Upper lobe of left lung (tissue), 6 donors: Measurements from ENCODE around the gene CAMSAP1. TPM values are rescaled to one million over a fixed set of nuclear protein-coding genes. Genes with fewer than 3 reads are reported as not detected.

Experiments
- ATAC-seq, 2 donors: fragments of 200-7000 bp; cut with Tn5 transposase; one replicate each; pipeline ENCODE4 v1.9.1; 2022; ENCODE audit warnings: mild to moderate bottlenecking in 2 of 2, moderate library complexity in 2 of 2; ENCODE audit not compliant: low FRiP score in 2 of 2
- DNase-seq, 2 donors: peaks; one replicate each; pipeline ENCODE4 v3.0.0-alpha.2; 2019 to 2020
- H3K27ac ChIP-seq, 4 donors: fragments of 200-600 bp; sonication (generic); one replicate each; pipeline ENCODE4 v1.5.1; 2016 to 2019
- H3K27me3 ChIP-seq, 4 donors: fragments of 200-600 bp; sonication (generic); one replicate each; pipeline ENCODE4 v1.5.1; 2017 to 2019
- H3K36me3 ChIP-seq, 4 donors: fragments of 200-600 bp; sonication (generic); one replicate each; pipeline ENCODE4 v1.5.1; 2016 to 2019
- H3K4me1 ChIP-seq, 4 donors: fragments of 200-600 bp; sonication (generic); one replicate each; pipeline ENCODE4 v1.5.1; 2018 to 2019
- H3K4me3 ChIP-seq, 4 donors: fragments of 200-600 bp; sonication (generic); one replicate each; pipeline ENCODE4 v1.5.1; 2017 to 2019; ENCODE audit warnings: mild to moderate bottlenecking in 2 of 4, moderate library complexity in 1 of 4
- H3K9me3 ChIP-seq, 4 donors: fragments of 200-600 bp; sonication (generic); one replicate each; pipeline ENCODE4 v1.5.1; 2018 to 2019
- EP300 ChIP-seq, 4 donors: sonication (generic); formaldehyde crosslinking; IDR thresholded peaks; one replicate each; pipeline ENCODE4 v1.5.1; 2017; ENCODE audit warnings: antibody characterized with exemption in 4 of 4, control low read depth in 2 of 4
- POLR2A ChIP-seq, 4 donors: fragments of 450-650 bp; IDR thresholded peaks; one replicate each; pipeline ENCODE4 v1.5.1; 2016 to 2017; ENCODE audit warnings: antibody characterized with exemption in 4 of 4, mild to moderate bottlenecking in 2 of 4
- POLR2AphosphoS5 ChIP-seq, 2 donors: sonication (generic); formaldehyde crosslinking; IDR thresholded peaks; one replicate each; pipeline ENCODE4 v1.5.1; 2017; ENCODE audit warnings: antibody characterized with exemption in 2 of 2
- WGBS, 2 donors: methylation state at CpG; one replicate each; pipeline ENCODE4 v1.1.5; 2017 to 2018; 5-methylcytosine and 5-hydroxymethylcytosine counted together
- total RNA-seq, 6 donors: library from RNA; depleted of rRNA in 4 of 6; stranded (reverse); fragments of >200 nt in 4 of 6; gene quantifications; one replicate each; pipeline versions ENCODE4 v1.1.0 to v1.2.1, GENCODE V29; 2016 to 2021
- TF ChIP-seq, protein P1 (sequence below), 6 experiments: fragments of 450-650 bp in 4 of 6; fragments of 200-600 bp in 2 of 6; sonication (generic) in 2 of 6; IDR thresholded peaks; one replicate each; pipeline ENCODE4 v1.5.1; 2016 to 2019; ENCODE audit warnings: antibody characterized with exemption in 6 of 6
- donor health status: DM: no; HTN: no; CAD: no; lungs with moderate emphysema.
- donor health status: DM: no; HTN: yes; CAD: no; lungs with severe emphysema.

Gene CAMSAP1
- total RNA-seq, 6 donors from 2014 or later = 29.9 to 39.7 (median 34.1) TPM

DNA sequence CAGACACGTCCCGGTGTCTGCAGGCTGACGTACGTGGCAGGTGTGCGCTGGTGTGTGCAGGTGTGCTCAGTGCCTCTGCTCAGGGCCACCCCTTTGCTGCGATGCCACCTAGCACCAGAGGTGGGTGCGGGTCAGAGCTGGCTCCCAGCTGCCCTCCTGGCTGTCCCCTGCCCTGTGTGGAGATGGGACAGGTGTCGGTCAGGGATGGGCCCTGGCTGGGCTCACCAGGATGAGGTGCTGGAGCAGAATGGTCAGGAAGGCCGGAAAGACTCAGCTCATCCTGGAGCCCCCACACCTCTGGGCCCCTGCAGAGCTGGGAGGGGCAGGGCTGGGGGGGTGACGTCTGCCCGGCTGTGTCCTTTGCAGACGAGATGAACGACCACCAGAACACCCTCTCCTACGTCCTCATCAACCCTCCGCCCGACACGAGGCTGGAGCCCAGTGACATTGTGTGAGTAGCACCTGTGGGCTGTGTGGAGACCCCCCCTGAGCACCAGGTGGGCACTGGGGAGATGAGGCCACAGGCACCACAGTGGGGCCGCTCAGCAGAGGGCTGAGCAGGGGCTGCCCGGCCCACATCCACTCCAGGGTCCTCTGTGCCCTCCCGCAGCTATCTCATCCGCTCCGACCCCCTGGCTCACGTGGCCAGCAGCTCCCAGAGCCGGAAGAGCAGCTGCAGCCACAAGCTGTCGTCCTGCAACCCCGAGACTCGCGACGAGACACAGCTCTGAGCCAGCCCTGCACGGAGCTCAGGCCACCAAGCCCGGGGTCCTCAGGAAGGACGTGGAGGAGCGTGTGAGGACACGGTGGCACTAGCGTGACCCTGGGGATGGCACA, 115.7 kb downstream of the CAMSAP1 start:
- DNase-seq = peak in 1 of 2 donors; percentile 61
- no peaks in the 10 kb centered on the region for H3K4me1 ChIP-seq
- 75 to 95% methylated on average over 11 to 34 of the region's 35 CpGs for WGBS, 2 donors
- ATAC-seq = no peak
- no peaks in the 10 kb centered on the region for H3K27me3 ChIP-seq
- TF ChIP-seq POLR2A (IDR thresholded peaks at IDR 0.05) = no peak
- TF ChIP-seq EP300 (IDR thresholded peaks at IDR 0.05) = no peak
- TF ChIP-seq, protein P1, sequence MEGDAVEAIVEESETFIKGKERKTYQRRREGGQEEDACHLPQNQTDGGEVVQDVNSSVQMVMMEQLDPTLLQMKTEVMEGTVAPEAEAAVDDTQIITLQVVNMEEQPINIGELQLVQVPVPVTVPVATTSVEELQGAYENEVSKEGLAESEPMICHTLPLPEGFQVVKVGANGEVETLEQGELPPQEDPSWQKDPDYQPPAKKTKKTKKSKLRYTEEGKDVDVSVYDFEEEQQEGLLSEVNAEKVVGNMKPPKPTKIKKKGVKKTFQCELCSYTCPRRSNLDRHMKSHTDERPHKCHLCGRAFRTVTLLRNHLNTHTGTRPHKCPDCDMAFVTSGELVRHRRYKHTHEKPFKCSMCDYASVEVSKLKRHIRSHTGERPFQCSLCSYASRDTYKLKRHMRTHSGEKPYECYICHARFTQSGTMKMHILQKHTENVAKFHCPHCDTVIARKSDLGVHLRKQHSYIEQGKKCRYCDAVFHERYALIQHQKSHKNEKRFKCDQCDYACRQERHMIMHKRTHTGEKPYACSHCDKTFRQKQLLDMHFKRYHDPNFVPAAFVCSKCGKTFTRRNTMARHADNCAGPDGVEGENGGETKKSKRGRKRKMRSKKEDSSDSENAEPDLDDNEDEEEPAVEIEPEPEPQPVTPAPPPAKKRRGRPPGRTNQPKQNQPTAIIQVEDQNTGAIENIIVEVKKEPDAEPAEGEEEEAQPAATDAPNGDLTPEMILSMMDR (IDR thresholded peaks at IDR 0.05) = no peak
- TF ChIP-seq POLR2AphosphoS5 (IDR thresholded peaks at IDR 0.05) = no peak
- no peak overlapping the region for H3K4me3 ChIP-seq
- H3K36me3 ChIP-seq = no peaks in the 10 kb centered on the region
- no peaks in the 10 kb centered on the region for H3K9me3 ChIP-seq
- H3K27ac ChIP-seq = no peak overlapping the region

- no peaks in the 10 kb centered on the region for H3K36me3 ChIP-seq
- WGBS, 2 donors = 78 to 80% methylated on average over 11 of the region's 11 CpGs
- no peaks in the 10 kb centered on the region for H3K27me3 ChIP-seq
- no peak overlapping the region for H3K4me3 ChIP-seq
- DNase-seq (peak in 1 of 2 donors; percentile 55), ATAC-seq (no peak)
- H3K4me1 ChIP-seq = no peaks in the 10 kb centered on the region
- H3K9me3 ChIP-seq = no peaks in the 10 kb centered on the region
- H3K27ac ChIP-seq = no peak overlapping the region
- TF ChIP-seq, protein P1 (IDR thresholded peaks at IDR 0.05) = no peak
- TF ChIP-seq POLR2A (IDR thresholded peaks at IDR 0.05) (no peak), EP300 (IDR thresholded peaks at IDR 0.05) (no peak), POLR2AphosphoS5 (IDR thresholded peaks at IDR 0.05) (no peak)
These were observed 116.5 kb downstream of the CAMSAP1 start for GRCh38 chr9:135790850-135791249.

GRCh38 chr9:135790356-135790755, 117.0 kb downstream of the CAMSAP1 start:
- Histone ChIP-seq H3K36me3 (no peaks in the 10 kb centered on the region), H3K27ac (no peak overlapping the region), H3K4me1 (no peaks in the 10 kb centered on the region), H3K9me3 (no peaks in the 10 kb centered on the region), H3K4me3 (no peak overlapping the region), H3K27me3 (no peaks in the 10 kb centered on the region)
- WGBS, 2 donors = 92% methylated on average over 9 of the region's 10 CpGs; no CpG with 5 or more reads in 1 of the 2 donors
- DNase-seq (no peak), ATAC-seq (no peak)
- TF ChIP-seq EP300 (IDR thresholded peaks at IDR 0.05) (no peak), POLR2A (IDR thresholded peaks at IDR 0.05) (no peak), POLR2AphosphoS5 (IDR thresholded peaks at IDR 0.05) (no peak)
- TF ChIP-seq, protein P1 (IDR thresholded peaks at IDR 0.05) = no peak

- H3K27ac ChIP-seq = no peak overlapping the region
- no peaks in the 10 kb centered on the region for H3K36me3 ChIP-seq
- H3K9me3 ChIP-seq = no peaks in the 10 kb centered on the region
- WGBS, 2 donors = 94 to 98% methylated on average over 7 to 12 of the region's 13 CpGs
- H3K4me1 ChIP-seq = no peaks in the 10 kb centered on the region
- H3K27me3 ChIP-seq = no peaks in the 10 kb centered on the region
- DNase-seq (peak in 1 of 2 donors; percentile 59), ATAC-seq (no peak)
- TF ChIP-seq POLR2AphosphoS5 (IDR thresholded peaks at IDR 0.05) (no peak), EP300 (IDR thresholded peaks at IDR 0.05) (no peak), POLR2A (IDR thresholded peaks at IDR 0.05) (no peak)
- TF ChIP-seq, protein P1 (IDR thresholded peaks at IDR 0.05) = no peak
- no peak overlapping the region for H3K4me3 ChIP-seq
These were observed 117.5 kb downstream of the CAMSAP1 start for GRCh38 chr9:135789838-135790291.
